Renal cortical epithelial cell (primary cell): ENCODE measurements around the gene APMAP. TPM values are rescaled to one million over a fixed set of nuclear protein-coding genes. Genes with fewer than 3 reads are reported as not detected.

ENCODE experiments used
- DNase-seq: peaks from one replicate; pipeline ENCODE4 v3.0.0-alpha.2; 2011; ENCODE audit warnings: low read depth
- total RNA-seq: library from RNA; depleted of rRNA; stranded (reverse); fragments of >200 nt; gene quantifications from 2 replicates; pipeline ENCODE4 v1.2.3, GENCODE V29; 2014

APMAP gene
- total RNA-seq, 1 donor from 2014 or later = 104 TPM

DNA sequence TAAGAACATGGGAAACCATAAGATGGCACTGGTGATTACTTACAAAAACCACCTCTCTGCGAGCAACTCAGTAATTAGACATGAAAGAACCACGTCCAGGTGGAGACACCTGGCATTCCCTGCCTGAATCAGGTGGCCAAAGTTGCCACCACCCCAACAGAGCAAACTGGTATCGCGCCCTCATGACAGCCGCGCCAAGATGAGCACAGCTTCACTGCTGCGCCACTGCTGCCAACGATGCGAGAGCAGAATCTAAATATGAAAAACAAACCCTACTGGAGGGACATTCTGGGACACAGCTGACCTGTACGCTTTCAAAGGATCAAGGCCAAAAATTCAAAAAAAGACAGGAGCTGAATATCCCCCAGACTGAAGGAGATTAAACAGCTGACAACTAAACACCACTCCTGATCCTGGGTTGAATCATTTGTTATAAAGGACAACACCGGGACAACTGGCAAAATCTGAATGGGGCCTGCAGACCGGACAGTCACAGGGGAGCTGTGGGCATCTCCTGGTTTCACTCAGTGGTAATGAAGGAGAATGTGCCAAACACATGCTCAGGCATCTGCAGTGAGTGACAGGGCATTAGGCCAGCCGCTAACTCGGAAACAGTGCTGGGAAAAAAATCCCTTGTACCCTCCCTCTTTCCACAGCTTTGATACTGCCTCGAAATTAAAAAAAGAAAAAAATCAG is 26.1 kb downstream of the APMAP start:
- DNase-seq = no peak

DNA sequence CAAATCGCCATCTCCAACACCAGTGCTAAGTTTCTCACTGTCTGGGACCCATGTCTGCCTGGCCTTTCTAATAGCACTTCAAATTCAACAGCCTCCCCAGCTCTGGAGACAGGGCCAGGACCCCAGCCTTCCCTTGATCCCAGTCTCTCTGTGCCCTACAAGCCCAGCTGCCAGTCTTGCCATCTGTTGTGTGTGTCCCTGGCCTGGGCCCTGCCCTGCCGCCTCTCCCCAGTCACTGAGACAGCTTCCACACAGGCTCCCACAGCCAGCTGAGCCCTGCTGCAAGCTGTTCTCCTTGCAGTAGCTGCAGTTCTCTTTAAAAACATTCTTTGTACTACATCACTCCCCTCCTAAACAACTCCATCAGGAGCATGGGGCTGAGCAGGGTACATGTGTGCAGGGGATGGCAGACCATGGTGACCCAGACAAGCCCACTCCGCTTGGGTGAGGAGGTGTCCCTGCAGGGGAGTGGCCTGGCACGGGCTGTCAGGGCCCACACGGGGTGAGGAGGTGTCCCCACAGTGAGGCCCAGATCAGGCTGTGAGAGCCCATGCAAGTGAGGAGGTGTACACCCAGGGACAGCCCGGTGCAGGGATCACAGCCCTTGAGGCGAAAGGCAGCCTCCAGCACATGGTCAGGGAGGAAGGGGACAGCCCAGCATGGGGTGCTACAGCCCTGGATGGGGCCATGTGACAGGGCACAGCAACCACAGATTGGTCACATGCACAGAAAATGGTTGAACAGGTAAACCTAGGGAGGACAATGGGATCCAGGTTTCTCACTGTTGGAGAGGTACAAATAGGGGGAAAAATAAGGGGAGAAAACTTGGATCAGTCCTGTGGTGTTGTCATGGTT is 27.3 kb downstream of the APMAP start:
- no peak for DNase-seq

DNA sequence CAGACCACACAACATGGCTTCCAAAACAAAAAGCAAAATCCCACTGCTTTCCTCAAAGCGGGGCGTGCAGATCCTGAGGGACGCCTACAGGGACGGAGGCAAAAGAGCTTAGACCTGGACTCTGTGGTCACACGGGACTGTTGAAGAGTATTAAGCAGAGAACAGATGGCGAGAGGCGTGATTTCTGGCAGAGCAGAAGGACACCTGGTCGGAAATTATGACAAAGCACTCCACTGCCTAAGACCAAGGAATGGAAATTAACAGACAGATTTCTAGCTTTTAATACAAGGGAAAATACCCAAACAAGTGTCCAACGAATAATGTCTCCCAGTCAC is 28.1 kb downstream of the APMAP start:
- DNase-seq = no peak

DNA sequence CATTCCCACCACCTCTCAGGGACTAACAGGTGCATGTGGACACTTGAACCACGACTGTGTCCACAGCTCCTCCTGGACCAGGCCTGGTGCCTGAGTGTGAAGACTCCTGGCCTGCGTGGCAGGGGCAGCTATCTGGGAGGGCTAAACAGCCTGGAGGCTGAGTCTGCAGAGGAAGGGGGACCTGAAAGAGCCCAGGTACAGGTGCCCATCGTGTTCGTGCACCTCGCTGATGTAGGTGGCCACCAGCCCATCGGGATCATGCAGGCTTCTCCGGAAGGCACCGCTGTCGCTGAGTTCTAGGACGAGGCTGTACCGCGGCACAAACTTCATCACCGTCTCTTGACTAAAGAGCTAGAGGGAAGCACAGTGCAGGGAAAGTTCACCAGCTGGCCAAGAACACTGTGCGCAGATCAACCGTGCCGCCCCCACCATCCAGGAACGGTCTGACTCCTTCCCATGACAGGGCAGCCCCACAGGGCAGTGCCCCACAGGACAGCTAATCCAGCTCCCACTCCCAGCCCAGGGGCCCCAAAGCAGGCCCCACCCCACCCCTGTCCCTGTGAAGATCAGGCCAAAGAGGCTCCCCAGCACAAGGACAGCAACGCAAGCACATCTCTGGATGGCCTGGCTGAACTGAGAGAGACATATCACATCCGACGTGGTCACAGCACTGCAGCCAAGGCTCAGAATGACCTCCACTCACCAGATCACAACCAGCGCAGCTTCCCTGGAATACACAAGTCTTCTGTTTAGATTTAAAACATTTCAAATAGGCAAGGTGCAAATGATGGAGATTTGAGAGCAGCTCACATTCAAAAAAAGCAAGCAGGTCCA is 28.7 kb downstream of the APMAP start:
- DNase-seq = no peak

DNA sequence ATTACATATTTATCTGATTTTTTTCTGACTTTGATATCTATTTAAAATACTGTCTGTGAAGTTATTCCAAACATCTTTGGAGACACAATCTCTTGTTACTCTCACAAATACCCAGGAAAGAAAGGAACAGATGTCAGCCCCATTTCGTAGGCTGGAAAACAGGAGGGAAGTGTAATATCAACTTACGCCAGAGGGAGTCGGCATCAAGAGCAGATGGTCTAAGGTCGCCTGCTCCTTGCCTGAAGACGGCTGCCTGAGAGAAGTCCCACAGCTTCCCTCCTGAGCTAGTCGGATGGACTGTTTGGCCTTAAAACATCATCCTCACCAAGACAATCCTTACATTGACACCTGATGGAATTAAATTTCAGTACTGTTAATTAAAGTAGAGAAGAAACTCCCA is 30.0 kb downstream of the APMAP start:
- no peak for DNase-seq

DNA sequence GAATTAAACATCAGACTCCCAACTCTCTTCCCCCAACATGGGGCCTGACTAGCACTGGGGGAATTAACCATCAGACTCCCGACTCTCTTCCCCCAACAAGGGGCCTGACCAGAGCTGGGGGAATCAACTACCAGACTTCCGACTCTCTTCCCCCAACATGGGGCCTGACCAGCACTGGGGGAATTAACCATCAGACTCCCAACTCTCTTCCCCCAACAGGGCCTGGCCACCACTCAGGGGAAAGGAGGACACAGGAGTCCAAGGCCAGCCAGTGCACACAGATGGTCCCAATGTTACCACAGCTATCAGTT is 30.4 kb downstream of the APMAP start:
- no peak for DNase-seq

DNA sequence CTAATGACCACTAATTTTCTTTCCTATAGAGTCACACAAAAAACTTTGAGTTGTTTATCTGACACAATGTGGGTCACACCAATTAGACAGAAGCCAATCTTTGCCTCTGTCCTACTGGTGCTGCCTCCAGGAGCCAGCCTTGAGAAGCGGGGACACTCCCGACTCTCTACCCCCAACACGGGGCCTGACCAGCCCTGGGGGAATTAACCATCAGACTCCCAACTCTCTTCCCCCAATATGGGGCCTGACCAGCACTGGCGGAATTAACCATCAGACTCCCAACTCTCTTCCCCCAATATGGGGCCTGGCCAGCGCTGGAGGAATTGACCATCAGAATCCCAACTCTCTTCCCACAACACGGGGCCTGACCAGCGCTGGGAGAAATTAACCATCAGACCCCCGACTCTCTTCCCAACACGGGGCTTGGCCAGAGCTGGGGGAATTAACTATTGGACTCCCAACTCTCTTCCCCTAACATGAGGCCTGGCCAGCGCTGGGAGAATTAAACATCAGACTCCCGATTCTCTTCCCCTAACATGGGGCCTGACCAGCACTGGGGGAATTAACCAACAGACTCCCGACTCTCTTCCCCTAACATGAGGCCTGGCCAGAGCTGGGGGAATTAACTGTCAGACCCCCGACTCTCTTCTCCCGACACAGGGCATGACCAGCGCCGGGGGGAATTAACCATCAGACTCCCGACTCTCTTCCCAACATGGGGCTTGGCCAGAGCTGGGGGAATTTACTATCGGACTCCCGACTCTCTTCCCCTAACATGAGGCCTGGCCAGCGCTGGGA is 31.0 kb downstream of the APMAP start:
- no peak for DNase-seq

DNA sequence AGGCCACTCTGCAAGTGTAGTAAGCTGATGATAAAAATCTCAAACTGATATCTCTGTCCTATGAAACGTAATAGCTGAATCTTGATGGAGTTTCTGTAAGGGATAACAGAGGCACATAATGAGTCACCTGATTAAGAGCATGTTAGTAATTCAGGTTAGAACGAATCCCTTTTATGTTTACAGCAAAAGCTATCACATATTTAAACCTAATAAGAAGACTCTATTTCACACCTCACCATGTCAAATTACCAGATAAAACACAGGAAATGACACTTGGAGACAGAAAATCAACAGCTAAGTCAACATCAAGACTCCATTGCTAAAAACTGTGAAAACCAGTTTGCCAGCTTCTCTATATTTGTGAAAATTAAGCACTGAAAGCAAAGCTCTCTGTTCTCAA is 31.7 kb downstream of the APMAP start:
- DNase-seq = no peak

DNA sequence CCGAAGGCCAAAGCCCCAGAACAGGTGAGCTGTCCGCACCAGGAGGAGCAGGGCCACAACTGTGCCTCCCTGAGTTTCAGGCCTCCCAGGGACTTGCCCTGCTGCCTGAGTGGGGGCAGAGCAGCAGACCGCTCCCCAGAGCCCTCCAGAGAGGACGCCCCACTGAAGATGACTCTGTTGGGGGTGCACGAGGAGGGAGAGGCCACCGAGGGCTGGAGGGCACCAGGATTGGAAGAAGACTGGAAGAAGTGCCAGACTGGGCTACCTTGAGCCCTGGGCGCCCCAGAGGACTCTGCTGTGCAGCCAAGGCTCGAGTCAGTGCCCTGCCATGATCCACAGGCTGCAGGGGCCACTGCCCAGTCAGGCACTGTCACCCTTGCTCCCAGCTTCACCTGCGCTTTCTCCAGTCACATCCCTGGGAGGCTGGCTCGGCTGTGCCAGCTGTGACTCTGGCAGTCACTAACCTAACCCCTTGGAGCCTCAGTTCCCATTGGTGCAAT is 32.2 kb downstream of the APMAP start:
- DNase-seq = no peak

DNA sequence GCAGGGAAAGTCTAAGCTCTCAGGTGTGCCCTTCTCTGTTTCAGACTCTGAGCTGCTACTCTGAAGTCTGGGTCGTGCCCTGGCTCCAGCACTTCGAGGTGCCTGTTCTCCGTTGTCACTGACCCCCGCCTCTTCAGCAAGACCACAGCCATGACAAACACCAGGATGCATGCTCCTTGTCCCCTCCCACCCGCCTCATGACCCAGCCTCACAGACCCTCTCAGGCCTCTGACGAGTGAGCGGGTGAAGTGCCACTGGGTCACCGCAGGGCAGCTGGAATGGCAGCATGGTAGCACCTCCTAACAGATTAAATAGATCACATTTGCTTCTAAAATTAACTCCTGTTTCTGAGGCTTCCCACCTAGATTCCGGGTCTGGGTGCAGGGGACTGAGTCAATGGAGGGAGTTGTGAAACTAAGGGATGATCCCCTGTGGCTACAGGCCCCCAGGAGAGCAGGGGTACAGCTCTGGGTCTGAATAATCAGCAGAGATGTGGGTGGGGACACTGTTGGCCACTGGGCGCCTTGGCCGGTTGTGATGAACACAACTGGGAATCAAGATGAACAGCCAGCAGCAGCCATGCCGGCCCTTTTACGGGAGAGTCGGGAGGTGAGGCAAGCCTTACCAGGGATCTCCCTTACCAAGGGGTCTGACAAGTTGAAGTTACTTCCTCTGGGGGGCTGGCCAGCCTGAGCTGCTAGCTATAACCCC is 32.8 kb downstream of the APMAP start:
- no peak for DNase-seq

DNA sequence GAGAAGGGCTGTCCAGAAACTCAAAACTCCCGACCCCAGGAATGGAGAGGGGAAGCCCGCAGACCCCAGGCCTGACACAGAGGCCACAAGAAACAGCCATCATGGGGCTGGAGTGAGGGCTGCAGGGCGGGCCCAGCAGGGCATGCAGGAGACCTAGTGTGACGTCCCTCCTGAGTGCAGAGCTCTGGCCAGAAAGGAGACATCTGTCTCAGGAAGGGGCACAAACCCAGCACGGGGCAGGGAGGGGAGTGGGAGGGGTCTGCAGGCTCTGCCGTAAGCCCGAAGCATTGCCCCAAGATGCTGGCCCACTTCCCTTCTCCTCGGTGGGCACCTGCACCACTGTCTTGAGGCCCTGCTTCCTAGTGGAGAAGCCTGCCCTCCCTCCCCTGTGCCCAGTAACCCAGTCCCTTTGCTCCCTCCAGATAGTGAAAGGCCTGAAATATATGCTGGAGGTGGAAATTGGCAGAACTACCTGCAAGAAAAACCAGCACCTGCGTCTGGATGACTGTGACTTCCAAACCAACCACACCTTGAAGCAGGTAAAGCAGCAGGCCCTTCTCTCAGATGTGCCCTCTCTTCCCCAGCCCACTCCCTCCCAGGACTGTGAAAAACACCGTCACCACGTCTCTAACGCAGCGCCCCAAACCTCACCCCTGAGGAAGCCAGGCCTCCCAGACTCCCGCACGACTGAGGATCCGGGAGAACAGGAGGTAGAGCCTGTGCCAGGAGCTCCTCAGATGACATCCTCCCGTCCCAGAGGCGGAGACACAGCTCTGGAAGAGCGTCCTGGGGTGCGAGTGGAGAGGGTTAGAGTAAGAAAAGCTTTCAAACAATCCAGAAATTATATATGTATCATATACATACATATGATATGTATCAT is 33.8 kb downstream of the APMAP start:
- no peak for DNase-seq

DNA sequence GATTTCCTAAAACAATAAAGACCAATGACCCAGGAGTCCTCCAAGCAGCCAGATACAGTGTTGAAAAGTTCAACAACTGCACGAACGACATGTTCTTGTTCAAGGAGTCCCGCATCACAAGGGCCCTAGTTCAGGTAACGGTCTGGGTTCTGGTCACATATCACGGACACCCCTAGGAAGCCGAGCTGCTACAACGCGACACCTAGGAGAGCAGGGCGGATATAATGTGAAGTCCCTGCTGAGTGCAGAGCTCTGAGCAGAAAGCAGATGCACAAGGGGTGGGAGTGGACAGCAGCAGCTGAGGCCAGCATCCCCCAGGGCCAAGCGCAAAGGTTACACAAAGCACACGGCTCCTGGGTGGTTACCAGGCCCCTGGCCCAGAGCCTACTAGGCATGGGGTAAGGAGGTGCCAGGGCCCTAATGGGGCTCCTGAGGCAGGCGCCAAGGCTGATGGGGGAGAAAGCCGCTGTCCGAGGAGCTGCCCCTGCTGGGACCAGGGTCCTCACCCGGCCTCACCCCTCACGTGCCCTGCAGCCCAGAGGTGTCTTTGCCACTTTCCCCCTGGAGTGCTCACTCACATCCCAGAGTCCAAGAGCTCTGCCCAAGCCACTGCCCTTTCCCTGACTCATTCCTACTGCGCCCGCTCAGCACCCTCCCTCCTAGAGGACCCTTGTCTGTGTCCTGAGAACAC is 35.1 kb downstream of the APMAP start:
- no peak for DNase-seq

DNA sequence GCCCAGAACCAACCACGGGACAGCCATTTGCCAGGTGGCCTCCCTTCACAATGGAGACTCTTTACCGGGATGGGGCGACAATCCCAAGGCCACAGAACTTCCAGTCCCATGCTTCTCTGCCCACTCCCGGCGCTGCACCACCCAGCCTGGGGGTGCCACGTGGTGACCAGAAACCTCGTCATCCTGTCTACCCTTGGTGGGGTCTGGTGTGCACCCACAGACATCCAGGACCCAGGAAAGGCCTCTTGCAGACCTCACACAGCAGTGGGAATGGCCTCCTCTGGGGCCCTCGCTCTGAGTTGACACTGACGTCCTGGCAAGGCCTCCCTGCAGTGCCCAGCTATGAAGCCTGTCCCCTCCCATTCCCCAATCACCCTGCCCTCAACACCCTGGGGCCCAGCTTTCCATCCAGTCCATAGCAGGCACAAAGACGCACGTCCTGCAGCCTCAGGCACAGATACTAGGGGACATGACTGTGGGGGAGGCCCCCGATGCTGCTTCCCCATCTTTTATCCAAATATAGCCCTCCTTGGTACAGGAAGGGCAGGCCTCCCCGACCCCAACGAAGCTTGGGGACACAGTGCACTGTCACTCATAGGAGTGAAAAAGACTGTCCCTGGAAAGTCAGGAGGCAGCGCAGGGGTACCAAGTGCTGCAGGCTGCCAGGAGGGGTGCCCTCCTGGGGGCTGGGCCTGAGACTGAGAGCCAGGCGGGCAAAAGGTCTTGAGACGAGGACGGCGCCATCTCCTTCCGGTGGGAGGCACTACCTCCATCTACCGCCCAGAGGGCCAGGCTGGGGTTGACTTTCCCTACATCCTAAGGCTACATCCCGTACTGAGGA is 36.3 kb downstream of the APMAP start:
- DNase-seq = no peak

DNA sequence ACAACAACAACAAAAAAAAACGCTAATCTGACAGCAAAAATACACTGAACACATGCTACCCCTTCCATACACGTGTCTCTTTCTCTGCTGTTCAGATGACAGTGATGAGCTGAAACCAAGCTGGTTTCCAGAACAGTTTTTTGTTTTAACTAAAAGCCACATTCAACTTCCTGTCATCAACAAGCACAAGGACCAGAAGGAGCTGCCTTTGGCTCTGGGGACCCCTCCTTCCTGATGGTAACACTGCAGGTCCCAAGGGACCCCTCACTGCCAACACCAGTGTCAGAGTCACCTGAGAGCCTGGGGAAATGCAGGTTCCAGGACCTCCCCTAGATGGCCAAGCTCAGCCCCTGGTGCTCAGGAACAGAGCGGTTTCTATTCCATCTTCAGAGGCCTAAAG is 37.5 kb downstream of the APMAP start:
- DNase-seq = no peak

DNA sequence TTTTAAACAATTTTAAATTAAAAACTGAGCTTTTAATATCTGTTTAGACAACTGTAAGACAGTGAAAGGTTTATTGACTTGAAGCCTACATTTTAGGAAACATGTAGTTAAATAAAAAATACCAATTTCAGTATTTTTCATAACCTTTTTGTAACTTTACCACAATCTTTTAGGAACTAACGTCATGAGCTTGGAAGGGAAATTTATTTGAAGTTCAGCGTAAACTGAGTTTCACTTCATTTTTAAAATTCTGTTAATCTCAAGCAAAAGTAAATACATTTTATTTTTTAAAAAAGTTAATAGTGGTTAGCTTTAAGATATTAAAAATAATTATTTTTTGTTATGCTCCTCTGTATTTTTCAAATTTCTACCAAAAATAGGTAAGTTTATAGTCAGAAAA is 38.0 kb downstream of the APMAP start:
- no peak for DNase-seq

DNA sequence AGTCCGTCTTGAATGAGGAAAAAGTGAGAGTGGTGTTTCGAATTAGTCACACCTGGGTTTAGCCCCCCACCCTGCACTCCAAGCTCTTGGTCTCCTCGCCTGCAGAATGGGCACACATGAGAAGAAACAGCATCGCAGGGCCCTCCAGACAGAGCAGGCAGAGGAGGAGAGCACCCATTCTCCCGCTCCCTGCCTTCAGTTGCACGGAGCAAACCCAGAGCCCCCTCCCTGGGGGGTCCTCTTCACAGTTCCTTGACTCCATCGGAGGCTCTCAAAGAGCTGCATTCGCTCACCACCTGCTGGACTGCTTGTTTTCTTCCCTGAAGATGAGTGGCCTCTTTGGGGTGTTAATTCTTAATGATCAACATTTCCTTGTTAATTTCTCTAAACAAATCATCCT is 38.4 kb downstream of the APMAP start:
- no peak for DNase-seq

DNA sequence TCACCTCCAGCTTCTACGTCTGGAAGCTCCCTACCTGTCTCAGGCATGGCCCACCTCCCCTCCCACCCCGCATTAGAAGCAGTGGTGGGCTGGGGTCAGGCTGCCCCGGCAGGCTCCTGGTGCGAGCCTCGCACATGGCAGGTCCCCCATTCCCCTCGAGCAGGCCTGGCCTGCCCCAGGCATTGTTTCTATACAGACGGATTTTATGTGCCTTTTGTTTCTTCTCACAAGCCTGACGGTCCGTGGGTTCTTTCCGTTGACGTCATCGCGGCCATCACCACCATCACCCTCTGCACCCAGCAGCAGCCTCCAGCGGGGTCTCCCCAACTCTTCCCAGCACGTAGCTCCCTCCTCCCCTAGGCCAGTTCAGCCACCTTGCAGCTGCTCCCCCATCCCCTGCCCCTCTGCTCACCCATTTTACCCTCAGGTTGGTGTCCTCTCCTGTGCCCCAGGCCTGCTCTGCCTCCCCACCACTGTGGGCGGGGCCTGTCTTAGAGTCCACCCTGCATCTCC is 38.9 kb downstream of the APMAP start:
- DNase-seq = no peak

DNA sequence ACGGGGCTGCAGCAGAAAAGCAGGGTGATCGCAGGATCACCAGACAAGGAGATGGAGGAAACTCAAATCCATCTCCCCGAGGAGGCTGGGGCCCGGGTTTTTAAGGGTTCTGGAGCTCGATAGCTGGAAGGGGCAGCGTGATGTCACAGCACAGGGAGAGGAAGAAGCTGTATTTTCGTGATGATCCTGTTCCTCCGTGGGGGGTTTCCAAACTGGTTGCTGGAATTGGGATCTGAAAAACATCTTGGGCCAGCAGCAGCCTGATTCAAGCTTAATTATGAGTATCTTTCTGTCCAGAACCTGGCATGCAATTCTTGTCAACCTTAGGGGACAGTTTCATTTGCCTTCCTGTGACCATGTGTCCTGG is 39.4 kb downstream of the APMAP start:
- DNase-seq = no peak
